Activated CD4-positive, alpha-beta memory T cell treated with anti-CD3 and anti-CD28 coated beads, Interleukin-2, amount 10 ng/mL, durations not matched to agents 7 days and 5 days (primary cell): ENCODE data around the gene ADAMTS17. TPM values are rescaled to one million over a fixed set of nuclear protein-coding genes. Genes with fewer than 3 reads are reported as not detected.

Source experiments
- CTCF ChIA-PET: fragments of 350-600 bp; sonication (Branson Sonifier 250); formaldehyde crosslinking; loops from one replicate; lab custom pipeline; 2021; ENCODE audit warnings: antibody characterized with exemption, inconsistent platforms; lab: Charles Lee
- POLR2A ChIA-PET: fragments of 350-600 bp; sonication (Branson Sonifier 250); formaldehyde crosslinking; loops from one replicate; lab custom pipeline; 2021; ENCODE audit warnings: antibody characterized with exemption; lab: Charles Lee
- DNase-seq: peaks from one replicate; pipeline ENCODE4 v3.0.0-alpha.2; 2020
- H3K27ac Mint-ChIP-seq: one replicate; pipeline ENCODE4 v1.8.0; 2021; ENCODE audit warnings: mild to moderate bottlenecking, mixed read lengths
- H3K27me3 Mint-ChIP-seq: one replicate; pipeline ENCODE4 v1.8.0; 2021; ENCODE audit warnings: mixed read lengths
- H3K36me3 Mint-ChIP-seq: one replicate; pipeline ENCODE4 v1.8.0; 2021; ENCODE audit warnings: low read depth, mixed read lengths
- H3K4me1 Mint-ChIP-seq: one replicate; pipeline ENCODE4 v1.8.0; 2021; ENCODE audit warnings: mixed read lengths
- H3K4me3 Mint-ChIP-seq: one replicate; pipeline ENCODE4 v1.8.0; 2021; ENCODE audit warnings: mild to moderate bottlenecking, mixed read lengths
- H3K9me3 Mint-ChIP-seq: one replicate; pipeline ENCODE4 v1.8.0; 2021; ENCODE audit warnings: mixed read lengths
- total RNA-seq, 2 experiments: library from RNA; stranded (reverse); gene quantifications; one replicate each; pipeline ENCODE4 v1.2.3, GENCODE V29; 2021

ADAMTS17 gene
- total RNA-seq, 2 experiments from 2014 or later = 0.38 to 0.68 TPM

- no peak overlapping the region for H3K27ac Mint-ChIP-seq
- peaks cover 23% of the 10 kb centered on the region for H3K27me3 Mint-ChIP-seq
- CTCF ChIA-PET = interaction anchor here (0.9 to 7.7 kb wide), 8 partner anchors 8 to 410 kb away, joined by 3 to 136 read pairs (median 5); no protein-coding TSS in a partner anchor
- peaks cover 10% of the 10 kb centered on the region for H3K4me1 Mint-ChIP-seq
- POLR2A ChIA-PET = interaction anchor here (0.9 kb wide), 1 partner anchor 410 kb away, joined by 4 read pairs; no protein-coding TSS in a partner anchor
- DNase-seq = no peak
- H3K9me3 Mint-ChIP-seq = no peaks in the 10 kb centered on the region
- no peak overlapping the region for H3K4me3 Mint-ChIP-seq
- no peaks in the 10 kb centered on the region for H3K36me3 Mint-ChIP-seq
Measured at GRCh38 chr15:100338247-100338646, 3.5 kb downstream of the ADAMTS17 start.

- Mint-ChIP-seq H3K4me1 (peaks cover 10% of the 10 kb centered on the region), H3K36me3 (no peaks in the 10 kb centered on the region), H3K4me3 (no peak overlapping the region), H3K27me3 (peaks cover 20% of the 10 kb centered on the region), H3K27ac (no peak overlapping the region), H3K9me3 (no peaks in the 10 kb centered on the region)
- ChIA-PET CTCF (interaction anchor here (0.9 to 7.7 kb wide), 2 partner anchors 12 to 260 kb away, joined by 3 to 136 read pairs; no protein-coding TSS in a partner anchor), POLR2A (no interaction called here)
- DNase-seq = no peak
Measured at GRCh38 chr15:100337096-100338044, 4.4 kb downstream of the ADAMTS17 start.

GRCh38 chr15:100336061-100336460 lies 5.7 kb downstream of the ADAMTS17 start:
- H3K36me3 Mint-ChIP-seq = no peaks in the 10 kb centered on the region
- H3K27me3 Mint-ChIP-seq = peaks cover 20% of the 10 kb centered on the region
- H3K27ac Mint-ChIP-seq = no peak overlapping the region
- POLR2A ChIA-PET = no interaction called here
- no peak overlapping the region for H3K4me3 Mint-ChIP-seq
- peaks cover 10% of the 10 kb centered on the region for H3K4me1 Mint-ChIP-seq
- no peak for DNase-seq
- CTCF ChIA-PET = interaction anchor here (0.8 to 7.7 kb wide), 2 partner anchors 9 to 13 kb away, joined by 3 to 136 read pairs; no protein-coding TSS in a partner anchor
- H3K9me3 Mint-ChIP-seq = no peaks in the 10 kb centered on the region

GRCh38 chr15:100335335-100335999 lies 6.3 kb downstream of the ADAMTS17 start:
- H3K9me3 Mint-ChIP-seq = no peaks in the 10 kb centered on the region
- ChIA-PET POLR2A (no interaction called here), CTCF (interaction anchor here (0.8 to 7.7 kb wide), 2 partner anchors 10 to 14 kb away, joined by 3 to 136 read pairs; no protein-coding TSS in a partner anchor)
- H3K4me1 Mint-ChIP-seq = peaks cover 15% of the 10 kb centered on the region
- no peak overlapping the region for H3K4me3 Mint-ChIP-seq
- H3K27ac Mint-ChIP-seq = no peak overlapping the region
- peaks cover 19% of the 10 kb centered on the region for H3K27me3 Mint-ChIP-seq
- H3K36me3 Mint-ChIP-seq = no peaks in the 10 kb centered on the region
- DNase-seq = no peak

- H3K27ac Mint-ChIP-seq = no peak overlapping the region
- peaks cover 19% of the 10 kb centered on the region for H3K4me1 Mint-ChIP-seq
- POLR2A ChIA-PET = no interaction called here
- H3K4me3 Mint-ChIP-seq = no peak overlapping the region
- no peak for DNase-seq
- H3K27me3 Mint-ChIP-seq = peaks cover 14% of the 10 kb centered on the region
- H3K36me3 Mint-ChIP-seq = no peaks in the 10 kb centered on the region
- H3K9me3 Mint-ChIP-seq = no peaks in the 10 kb centered on the region
- CTCF ChIA-PET = no interaction called here
Measured at GRCh38 chr15:100334905-100335304, 6.9 kb downstream of the ADAMTS17 start.

- Mint-ChIP-seq H3K27ac (no peak overlapping the region), H3K36me3 (no peaks in the 10 kb centered on the region)
Measured at GRCh38 chr15:100334456-100334855, 7.3 kb downstream of the ADAMTS17 start.

GRCh38 chr15:100334015-100334414 lies 7.8 kb downstream of the ADAMTS17 start:
- CTCF ChIA-PET = interaction anchor here (1.9 to 2.4 kb wide), 2 partner anchors 8 to 16 kb away, joined by 9 read pairs; partner anchors contain the start of gene ADAMTS17
- Mint-ChIP-seq H3K36me3 (no peaks in the 10 kb centered on the region), H3K27ac (no peak overlapping the region), H3K27me3 (peaks cover 5% of the 10 kb centered on the region), H3K4me1 (peaks cover 22% of the 10 kb centered on the region), H3K9me3 (no peaks in the 10 kb centered on the region), H3K4me3 (no peak overlapping the region)
- DNase-seq = no peak
- POLR2A ChIA-PET = no interaction called here

More at GRCh38 chr15:100334456-100334855, 7.3 kb downstream of the ADAMTS17 start:
- peaks cover 23% of the 10 kb centered on the region for H3K4me1 Mint-ChIP-seq
- no peak overlapping the region for H3K4me3 Mint-ChIP-seq
- POLR2A ChIA-PET = no interaction called here
- DNase-seq = no peak
- CTCF ChIA-PET = interaction anchor here (1.9 to 2.4 kb wide), 2 partner anchors 8 to 16 kb away, joined by 9 read pairs; partner anchors contain the start of gene ADAMTS17
- no peaks in the 10 kb centered on the region for H3K9me3 Mint-ChIP-seq
- H3K27me3 Mint-ChIP-seq = peaks cover 9% of the 10 kb centered on the region

- no peak overlapping the region for H3K27ac Mint-ChIP-seq
- H3K9me3 Mint-ChIP-seq = no peaks in the 10 kb centered on the region
- DNase-seq = no peak
- POLR2A ChIA-PET = no interaction called here
- peaks cover 22% of the 10 kb centered on the region for H3K4me1 Mint-ChIP-seq
- no peaks in the 10 kb centered on the region for H3K27me3 Mint-ChIP-seq
- CTCF ChIA-PET = interaction anchor here (1.9 to 2.4 kb wide), 2 partner anchors 9 to 17 kb away, joined by 9 read pairs; partner anchors contain the start of gene ADAMTS17
- no peaks in the 10 kb centered on the region for H3K36me3 Mint-ChIP-seq
- H3K4me3 Mint-ChIP-seq = no peak overlapping the region
Measured at GRCh38 chr15:100333236-100333635, 8.5 kb downstream of the ADAMTS17 start.

- no peak for DNase-seq
- Mint-ChIP-seq H3K4me3 (no peak overlapping the region), H3K36me3 (no peaks in the 10 kb centered on the region), H3K9me3 (no peaks in the 10 kb centered on the region), H3K27ac (no peak overlapping the region), H3K4me1 (peaks cover 22% of the 10 kb centered on the region), H3K27me3 (no peaks in the 10 kb centered on the region)
- CTCF ChIA-PET = interaction anchor here (1.9 to 3.7 kb wide), 3 partner anchors 9 to 18 kb away, joined by 9 to 50 read pairs (median 9); partner anchors contain the start of gene ADAMTS17
- POLR2A ChIA-PET = no interaction called here
Measured at GRCh38 chr15:100332721-100333120, 9.1 kb downstream of the ADAMTS17 start.

GRCh38 chr15:100332231-100332630 lies 9.5 kb downstream of the ADAMTS17 start:
- POLR2A ChIA-PET = no interaction called here
- no peaks in the 10 kb centered on the region for H3K27me3 Mint-ChIP-seq
- peak; percentile 11 for DNase-seq
- H3K36me3 Mint-ChIP-seq = no peaks in the 10 kb centered on the region
- no peak overlapping the region for H3K27ac Mint-ChIP-seq
- CTCF ChIA-PET = interaction anchor here (2.4 to 3.7 kb wide), 2 partner anchors 10 to 17 kb away, joined by 9 to 50 read pairs; partner anchors contain the start of gene ADAMTS17
- H3K4me3 Mint-ChIP-seq = no peak overlapping the region
- H3K9me3 Mint-ChIP-seq = no peaks in the 10 kb centered on the region
- H3K4me1 Mint-ChIP-seq = peaks cover 22% of the 10 kb centered on the region

GRCh38 chr15:100330629-100331215 lies 11.1 kb downstream of the ADAMTS17 start:
- peak overlapping the region; percentile 32 for H3K4me3 Mint-ChIP-seq
- no peaks in the 10 kb centered on the region for H3K9me3 Mint-ChIP-seq
- ChIA-PET CTCF (interaction anchor here (1.0 to 3.7 kb wide), 6 partner anchors 8 to 402 kb away, joined by 3 to 50 read pairs (median 4); no protein-coding TSS in a partner anchor), POLR2A (interaction anchor here (1.1 to 2.5 kb wide), 5 partner anchors 8 to 271 kb away, joined by 3 to 10 read pairs (median 5); partner anchors contain the start of genes ASB7 and LINS1)
- H3K27ac Mint-ChIP-seq = peak overlapping the region; percentile 74
- H3K36me3 Mint-ChIP-seq = no peaks in the 10 kb centered on the region
- H3K4me1 Mint-ChIP-seq = peaks cover 22% of the 10 kb centered on the region
- DNase-seq = peak; percentile 49
- no peaks in the 10 kb centered on the region for H3K27me3 Mint-ChIP-seq

- Mint-ChIP-seq H3K4me3 (peak overlapping the region; percentile 32), H3K9me3 (no peaks in the 10 kb centered on the region), H3K4me1 (peaks cover 22% of the 10 kb centered on the region), H3K27ac (peak overlapping the region; percentile 74), H3K36me3 (no peaks in the 10 kb centered on the region), H3K27me3 (no peaks in the 10 kb centered on the region)
- ChIA-PET CTCF (interaction anchor here (1.0 to 3.7 kb wide), 6 partner anchors 9 to 401 kb away, joined by 3 to 50 read pairs (median 4); no protein-coding TSS in a partner anchor), POLR2A (interaction anchor here (1.1 to 2.5 kb wide), 5 partner anchors 9 to 272 kb away, joined by 3 to 10 read pairs (median 5); partner anchors contain the start of genes ASB7 and LINS1)
- peak; percentile 21 for DNase-seq
Measured at GRCh38 chr15:100330221-100330620, 11.6 kb downstream of the ADAMTS17 start.
